ENCODE data around the gene VNN1. TPM values are rescaled to one million over a fixed set of nuclear protein-coding genes. Genes with fewer than 3 reads are reported as not detected.

Gene VNN1
- polyA plus RNA-seq, 1 experiment: not detected

DNA sequence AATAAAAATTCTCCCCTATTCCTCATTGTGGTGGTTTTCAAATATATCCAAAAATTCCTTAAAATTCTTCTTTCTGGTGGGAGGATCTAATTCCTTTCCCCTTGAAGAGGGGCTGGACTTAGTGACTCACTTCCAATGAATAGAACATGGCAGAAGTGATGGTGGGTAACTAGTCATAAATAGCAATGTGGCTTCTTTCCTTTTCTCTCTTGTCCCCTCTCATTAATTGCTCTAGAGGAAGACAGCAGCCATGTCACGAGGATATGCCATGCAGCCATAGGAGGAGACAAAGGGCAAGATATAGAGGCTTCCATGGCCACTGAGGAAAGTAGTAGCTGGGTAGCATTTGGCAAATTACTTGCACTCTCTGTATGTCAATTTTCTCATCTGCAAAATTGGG is 38.0 kb upstream of the VNN1 start:
- POLR2A ChIA-PET: no interaction called here
- no peak for DNase-seq (ENCODE audit: low read depth)
- H3K36me3 ChIP-seq (ENCODE audit: control insufficient read depth, insufficient read depth, low read length): no peaks in the 10 kb centered on the region
- no peak for TF ChIP-seq CTCF (IDR thresholded peaks at IDR 0.05; ENCODE audit: insufficient read depth, low read depth, low read length)
- H3K27me3 ChIP-seq (ENCODE audit: control insufficient read depth, insufficient read depth, low read length): no peaks in the 10 kb centered on the region
- CTCF ChIA-PET: interaction anchor here (0.6 to 1.1 kb wide), 2 partner anchors 11 to 14 kb away, joined by 3 read pairs; no protein-coding TSS in a partner anchor
- H3K4me3 ChIP-seq (ENCODE audit: low read depth, low read length): no peak overlapping the region

- Histone ChIP-seq H3K36me3 (ENCODE audit: control insufficient read depth, insufficient read depth, low read length) (no peaks in the 10 kb centered on the region), H3K4me3 (ENCODE audit: low read depth, low read length) (no peak overlapping the region), H3K27me3 (ENCODE audit: control insufficient read depth, insufficient read depth, low read length) (no peaks in the 10 kb centered on the region)
- no peak for TF ChIP-seq CTCF (IDR thresholded peaks at IDR 0.05; ENCODE audit: insufficient read depth, low read depth, low read length)
- CTCF ChIA-PET: no interaction called here
- POLR2A ChIA-PET: no interaction called here
- no peak for DNase-seq (ENCODE audit: low read depth)
These were observed 37.5 kb upstream of the VNN1 start for GRCh38 chr6:132751306-132751705.

DNA sequence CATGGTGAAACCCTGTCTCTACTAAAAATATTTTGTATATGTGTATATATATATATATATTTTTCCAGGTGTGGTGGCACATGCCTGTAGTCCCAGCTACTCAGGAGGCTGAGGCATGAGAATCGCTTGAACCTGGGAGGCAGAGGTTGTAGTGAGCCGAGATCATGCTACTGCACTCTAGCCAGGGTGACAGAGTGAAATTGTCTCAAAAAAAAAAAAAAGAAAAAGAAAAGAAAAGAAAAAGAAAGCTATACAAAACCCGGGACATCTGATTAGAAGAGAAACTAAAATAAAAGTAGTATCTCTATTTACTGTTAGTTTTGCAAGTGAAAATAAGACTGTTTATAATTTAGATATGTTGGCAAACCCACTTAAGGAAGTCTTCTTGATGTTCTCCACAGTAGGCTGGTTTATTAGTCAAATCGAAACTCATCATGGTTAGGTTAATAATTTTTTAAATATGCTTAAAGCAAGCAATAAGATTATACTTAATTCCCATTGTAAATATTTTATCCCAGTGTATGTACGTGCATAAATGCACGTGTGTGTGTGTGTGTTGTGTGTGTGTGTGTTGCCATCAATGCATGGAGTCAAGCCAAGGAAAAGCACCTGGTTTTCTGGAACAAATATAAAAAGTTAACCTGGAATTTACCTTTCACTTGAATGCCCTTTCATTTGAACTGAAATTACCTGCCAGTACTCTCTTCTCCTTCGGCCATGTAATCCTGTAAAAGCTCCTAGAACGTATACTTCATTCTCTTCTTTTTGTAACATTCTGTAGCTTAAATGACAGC is 36.8 kb upstream of the VNN1 start:
- ChIA-PET POLR2A (no interaction called here), CTCF (no interaction called here)

GRCh38 chr6:132749111-132749510 is 35.3 kb upstream of the VNN1 start:
- ChIA-PET POLR2A (no interaction called here), CTCF (interaction anchor here (1.0 to 1.5 kb wide), 3 partner anchors 9 to 80 kb away, joined by 3 read pairs; no protein-coding TSS in a partner anchor)
- no peak overlapping the region for H3K4me3 ChIP-seq (ENCODE audit: low read depth, low read length)
- no peaks in the 10 kb centered on the region for H3K27me3 ChIP-seq (ENCODE audit: control insufficient read depth, insufficient read depth, low read length)
- no peak for TF ChIP-seq CTCF (IDR thresholded peaks at IDR 0.05; ENCODE audit: insufficient read depth, low read depth, low read length)
- DNase-seq (ENCODE audit: low read depth): no peak
- H3K36me3 ChIP-seq (ENCODE audit: control insufficient read depth, insufficient read depth, low read length): no peaks in the 10 kb centered on the region

More for the DNA sequence above, 36.8 kb upstream of the VNN1 start:
- TF ChIP-seq CTCF (IDR thresholded peaks at IDR 0.05; ENCODE audit: insufficient read depth, low read depth, low read length): no peak
- no peak for DNase-seq (ENCODE audit: low read depth)
- no peaks in the 10 kb centered on the region for H3K36me3 ChIP-seq (ENCODE audit: control insufficient read depth, insufficient read depth, low read length)
- H3K27me3 ChIP-seq (ENCODE audit: control insufficient read depth, insufficient read depth, low read length): no peaks in the 10 kb centered on the region
- H3K4me3 ChIP-seq (ENCODE audit: low read depth, low read length): no peak overlapping the region

GRCh38 chr6:132748446-132748845 is 34.6 kb upstream of the VNN1 start:
- H3K4me3 ChIP-seq (ENCODE audit: low read depth, low read length): no peak overlapping the region
- CTCF ChIA-PET: interaction anchor here (1.0 to 1.5 kb wide), 3 partner anchors 8 to 80 kb away, joined by 3 read pairs; no protein-coding TSS in a partner anchor
- POLR2A ChIA-PET: no interaction called here

More at GRCh38 chr6:132748446-132748845, 34.6 kb upstream of the VNN1 start:
- no peak for TF ChIP-seq CTCF (IDR thresholded peaks at IDR 0.05; ENCODE audit: insufficient read depth, low read depth, low read length)
- Histone ChIP-seq H3K27me3 (ENCODE audit: control insufficient read depth, insufficient read depth, low read length) (no peaks in the 10 kb centered on the region), H3K36me3 (ENCODE audit: control insufficient read depth, insufficient read depth, low read length) (no peaks in the 10 kb centered on the region)
- DNase-seq (ENCODE audit: low read depth): no peak

Data from BJ (cell line).